Astrocyte of the cerebellum (primary cell): ENCODE results near the gene JAKMIP1.

Experiments used
- DNase-seq: peaks from one replicate; pipeline ENCODE4 v3.0.0-alpha.2; 2011; ENCODE audit warnings: low read depth
- H3K4me3 ChIP-seq: 2 replicates; pipeline ENCODE4 v1.5.1; 2011; ENCODE audit warnings: mild to moderate bottlenecking, low read depth, low read length, moderate library complexity
- CTCF ChIP-seq: IDR thresholded peaks from 2 replicates; pipeline ENCODE4 v1.5.1; 2012; ENCODE audit warnings: low read length, low read depth, moderate library complexity, mild to moderate bottlenecking; ENCODE audit errors: missing control alignments
- in situ Hi-C: cut with HindIII; loops from 2 replicates; pipeline ENCODE4 v1.10.0; 2017; ENCODE audit warnings: low sequenced_read_pairs

The JAKMIP1 gene

GRCh38 chr4:6200011-6200921, at the start of gene JAKMIP1:
JAKMIP1 (minus strand) TSS chr4:6200549; CDS start chr4:6112850, 87,699 bp downstream.
- H3K4me3 ChIP-seq, result peak within 1 kb of the TSS; percentile 39
- in situ Hi-C loops, result no loop called here
- TF ChIP-seq CTCF, result no peak
- no peak for DNase-seq

GRCh38 chr4:6248394-6248793, 48.0 kb upstream of the JAKMIP1 start:
- TF ChIP-seq CTCF, result no peak
- H3K4me3 ChIP-seq, result no peak overlapping the region
- in situ Hi-C loops, result no loop called here
- no peak for DNase-seq

- DNase-seq, result no peak
These were observed 45.9 kb upstream of the JAKMIP1 start for GRCh38 chr4:6246170-6246634.

GRCh38 chr4:6245246-6246169, 45.2 kb upstream of the JAKMIP1 start:
- peak overlapping the region; percentile 15 for H3K4me3 ChIP-seq
- DNase-seq, result no peak
- no peak for TF ChIP-seq CTCF
- in situ Hi-C loops, result no loop called here

More at GRCh38 chr4:6246170-6246634, 45.9 kb upstream of the JAKMIP1 start:
- TF ChIP-seq CTCF, result no peak
- no peak overlapping the region for H3K4me3 ChIP-seq
- in situ Hi-C loops, result no loop called here

- in situ Hi-C loops, result no loop called here
- no peak overlapping the region for H3K4me3 ChIP-seq
- TF ChIP-seq CTCF, result no peak
- DNase-seq, result no peak
These were observed 42.1 kb upstream of the JAKMIP1 start for GRCh38 chr4:6242271-6243029.
